Stimulated activated CD8-positive, alpha-beta memory T cell treated with anti-CD3 and anti-CD28 coated beads, Interleukin-4, amount 100 ng/mL, for 24 hours (primary cell): Measurements from ENCODE around the gene TIMM23.
"Not testable (repeated sequence)": the region's sequence is repeated elsewhere in the genome, so short reads cannot be mapped to it uniquely, and the experiment has no call there.

Experiments
- DNase-seq: peaks from one replicate; pipeline ENCODE4 v3.0.0-alpha.2; 2020; ENCODE audit warnings: low read depth

Gene TIMM23

GRCh38 chr10:45997557-45997956 lies 25.3 kb downstream of the TIMM23 start:
- DNase-seq: no peak

- DNase-seq: no peak
These were observed 25.9 kb downstream of the TIMM23 start for GRCh38 chr10:45997994-45998763.

GRCh38 chr10:45999955-46000354 lies 27.7 kb downstream of the TIMM23 start:
- not testable (repeated sequence) for DNase-seq

GRCh38 chr10:46000538-46000937 lies 28.2 kb downstream of the TIMM23 start:
- DNase-seq: no peak

- no peak for DNase-seq
These were observed 29.0 kb downstream of the TIMM23 start for GRCh38 chr10:46001187-46001756.

GRCh38 chr10:46002189-46002687 lies 29.9 kb downstream of the TIMM23 start:
- DNase-seq: not testable (repeated sequence)

- no peak for DNase-seq
These were observed 30.8 kb downstream of the TIMM23 start for GRCh38 chr10:46002916-46003693.

- no peak for DNase-seq
These were observed 32.7 kb downstream of the TIMM23 start for GRCh38 chr10:46004963-46005362.

GRCh38 chr10:46005383-46005782 lies 33.1 kb downstream of the TIMM23 start:
- no peak for DNase-seq

- no peak for DNase-seq
These were observed 33.9 kb downstream of the TIMM23 start for GRCh38 chr10:46006219-46006618.

- DNase-seq: no peak
These were observed 40.5 kb downstream of the TIMM23 start for GRCh38 chr10:46012746-46013145.

GRCh38 chr10:46014206-46014605 lies 41.9 kb downstream of the TIMM23 start:
- DNase-seq: no peak

- DNase-seq: no peak
These were observed 42.6 kb downstream of the TIMM23 start for GRCh38 chr10:46014683-46015405.

GRCh38 chr10:46016190-46016589 lies 43.9 kb downstream of the TIMM23 start:
- DNase-seq: no peak

- no peak for DNase-seq
These were observed 44.5 kb downstream of the TIMM23 start for GRCh38 chr10:46016811-46017210.

- DNase-seq: no peak
These were observed 45.4 kb downstream of the TIMM23 start for GRCh38 chr10:46017733-46018132.

- DNase-seq: no peak
These were observed 46.3 kb downstream of the TIMM23 start for GRCh38 chr10:46018453-46019176.

GRCh38 chr10:46019177-46019528 lies 46.9 kb downstream of the TIMM23 start:
- DNase-seq: no peak

GRCh38 chr10:46019569-46020343 lies 47.5 kb downstream of the TIMM23 start:
- no peak for DNase-seq

GRCh38 chr10:46020344-46020657 lies 48.0 kb downstream of the TIMM23 start:
- no peak for DNase-seq
